GM18873 (cell line): ENCODE data around the gene UMAD1.
A peak's percentile ranks its signal among the peaks of the same experiment; 100 is the strongest.

ENCODE experiments used
- ATAC-seq: cut with Tn5 transposase; IDR thresholded peaks from one replicate; pipeline ENCODE4 v1.9.1; 2021; ENCODE audit warnings: mild to moderate bottlenecking, moderate library complexity, moderate number of reproducible peaks; ENCODE audit not compliant: unreplicated experiment, low FRiP score

Gene UMAD1

DNA sequence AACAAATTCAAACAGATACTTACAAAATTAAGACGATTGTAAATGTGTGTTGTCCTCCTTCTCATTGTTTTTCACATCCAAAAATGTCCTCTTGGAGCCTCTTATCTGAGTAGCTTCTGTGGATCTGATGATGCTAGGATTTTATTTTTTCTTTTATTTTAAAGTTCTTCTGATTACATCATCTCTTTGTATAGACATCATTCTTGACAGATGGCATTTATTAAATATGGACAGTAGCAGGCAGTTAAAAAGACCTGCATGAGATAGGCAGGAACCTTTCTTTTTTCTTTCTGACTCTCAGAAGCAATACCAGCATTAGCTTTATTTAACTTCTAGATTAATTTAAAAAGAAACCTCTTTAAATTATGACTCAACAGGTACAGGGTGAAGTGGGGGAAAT lies 77.9 kb downstream of the UMAD1 start, which contains the start of gene RPA3:
RPA3 (minus strand) TSS at position 116 of the 400 bp plus-strand sequence. CDS start 78,189 bp downstream, outside the sequence.
- no peak for ATAC-seq

DNA sequence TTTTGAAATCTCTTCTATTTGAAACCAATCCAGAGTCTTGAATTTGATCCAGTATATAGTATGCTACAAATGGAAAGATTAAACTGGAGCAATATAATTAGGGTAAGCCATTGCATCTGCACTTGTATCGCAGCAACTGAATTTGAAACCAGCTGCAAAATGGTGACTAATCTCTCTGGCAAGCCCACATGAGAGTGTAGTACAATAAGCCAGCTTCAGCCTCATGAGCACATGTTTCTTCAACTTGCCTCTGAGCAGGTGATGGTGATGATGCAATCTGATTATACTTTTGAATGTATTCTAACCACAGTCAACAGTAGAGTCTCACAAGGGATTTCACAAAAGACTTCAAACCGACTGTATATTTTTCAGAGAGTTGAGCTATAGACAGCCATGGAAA lies 78.7 kb downstream of the UMAD1 start:
- ATAC-seq = peak; percentile 94

DNA sequence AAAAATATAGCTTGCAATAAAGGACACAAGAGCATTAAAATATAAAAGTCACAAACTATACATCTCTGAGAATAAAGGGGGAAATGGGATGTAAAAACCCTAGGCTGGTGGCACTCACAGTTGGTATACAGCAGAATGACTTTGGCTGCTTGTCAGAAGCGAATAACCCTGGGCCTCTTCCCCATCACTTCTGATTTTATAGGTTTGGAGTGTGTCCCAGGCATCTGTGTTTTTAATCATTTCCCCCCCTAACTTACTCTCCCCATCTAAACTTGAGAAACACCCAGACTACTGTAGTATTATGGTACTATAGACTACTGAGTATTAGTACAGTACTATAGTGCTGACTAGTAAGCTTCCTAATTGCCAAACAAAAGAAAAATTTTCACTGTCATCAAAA lies 79.6 kb downstream of the UMAD1 start:
- ATAC-seq = no peak

DNA sequence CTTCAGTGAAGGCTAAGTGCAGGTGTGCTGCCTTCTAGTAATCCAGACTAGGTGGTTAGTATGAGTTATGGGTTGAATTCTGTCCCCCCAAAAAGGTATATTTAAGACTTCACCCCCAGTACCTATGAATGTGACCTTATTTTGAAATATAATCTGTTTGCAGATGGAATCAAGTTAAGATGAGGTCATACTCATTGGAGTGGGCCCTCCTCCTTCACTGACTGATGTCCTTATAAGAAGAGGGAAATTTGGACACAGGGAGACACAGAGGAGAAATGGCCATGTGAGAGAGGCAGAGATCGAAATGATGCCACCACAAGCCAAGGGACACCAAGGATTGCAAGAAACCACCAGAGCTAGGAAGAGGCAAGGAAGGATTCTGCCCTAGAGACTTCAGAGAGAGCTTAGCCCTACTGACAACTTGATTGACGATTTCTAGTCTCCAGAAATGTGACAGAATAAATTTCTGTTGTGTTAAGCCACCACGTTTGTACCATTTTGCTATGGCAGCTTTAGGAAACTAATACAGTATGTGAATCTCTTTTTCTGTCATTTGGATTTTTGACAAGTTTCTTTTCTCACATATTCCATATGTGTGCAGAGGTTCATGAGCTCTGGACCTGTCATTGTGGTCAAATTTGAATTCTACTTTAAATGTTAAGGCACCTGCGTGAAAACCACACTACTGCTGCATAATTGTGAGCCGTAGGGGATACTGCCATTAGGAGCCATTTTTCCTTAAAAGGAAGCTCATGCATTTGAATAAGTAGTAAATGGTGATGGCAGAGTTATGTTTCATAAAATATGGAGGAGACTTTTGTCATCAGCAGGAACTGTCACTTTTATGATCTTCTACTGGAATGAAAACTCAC lies 80.4 kb downstream of the UMAD1 start:
- ATAC-seq = no peak

DNA sequence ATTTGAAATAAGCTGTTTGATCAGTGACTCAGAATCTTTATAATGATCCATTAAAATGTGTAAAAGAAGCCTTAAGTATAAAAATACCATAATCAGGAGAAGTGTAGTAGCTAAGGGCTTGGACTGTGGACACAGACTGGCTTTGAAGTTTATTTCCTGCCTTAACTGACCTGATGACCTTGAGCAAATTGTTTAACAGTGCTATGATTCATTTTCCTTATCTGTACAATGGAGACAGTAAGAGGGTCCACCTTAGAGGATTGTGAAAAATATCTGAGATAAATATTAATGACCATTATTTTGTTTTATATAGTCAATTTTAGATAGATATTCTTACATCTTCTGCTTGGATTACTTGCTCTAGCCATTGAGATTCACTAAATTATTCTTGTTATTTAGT lies 91.2 kb downstream of the UMAD1 start:
- ATAC-seq = no peak

DNA sequence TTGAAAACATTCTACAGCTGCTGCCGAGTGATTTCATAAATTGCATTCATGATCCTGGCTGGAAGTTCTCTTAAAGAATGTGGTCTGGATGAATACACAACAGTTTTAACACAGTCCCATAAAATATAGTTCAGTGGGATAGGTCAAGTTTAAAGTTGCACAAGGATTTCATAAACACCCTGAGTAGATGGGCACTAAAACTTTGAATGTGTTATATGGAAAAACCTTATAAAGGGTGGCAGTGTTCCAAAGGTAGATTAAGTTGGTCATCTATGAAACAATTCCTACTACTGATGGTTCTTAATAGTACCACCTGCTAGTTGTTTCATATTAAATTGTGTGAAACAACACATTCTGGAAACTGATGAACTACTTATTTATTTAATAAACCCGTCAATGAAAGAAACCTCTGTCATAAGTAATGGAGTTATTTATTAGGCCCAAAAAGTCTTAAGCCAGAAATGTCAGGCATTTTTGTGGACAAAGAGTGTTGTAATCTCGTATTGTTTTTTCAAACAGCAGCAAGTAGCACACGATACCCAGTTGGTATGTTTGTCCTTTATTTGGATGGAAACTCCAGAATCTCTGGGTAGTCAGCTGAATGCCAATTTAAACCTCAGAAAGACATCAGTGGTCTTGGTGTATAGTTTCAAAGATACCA lies 92.2 kb downstream of the UMAD1 start:
- ATAC-seq = no peak

DNA sequence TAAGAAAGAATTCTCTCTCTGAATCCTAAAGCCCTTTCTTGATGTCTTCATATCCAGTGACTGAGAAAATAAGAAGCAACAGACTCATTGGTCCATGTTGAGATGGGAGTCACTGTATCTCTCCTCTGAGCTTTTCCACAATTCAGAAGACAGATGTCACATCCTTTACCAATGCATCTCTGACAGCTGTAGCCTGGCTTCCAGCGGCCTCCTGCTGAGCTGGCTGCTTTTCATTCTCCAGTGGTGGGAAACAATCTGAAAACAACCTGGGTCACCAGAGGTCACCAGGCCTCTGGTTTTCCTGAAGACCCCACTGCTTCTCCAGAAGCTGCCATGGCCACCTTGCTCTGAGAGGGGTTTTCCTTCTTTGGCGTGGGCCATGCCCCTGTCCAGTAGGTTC lies 96.1 kb downstream of the UMAD1 start:
- no peak for ATAC-seq

DNA sequence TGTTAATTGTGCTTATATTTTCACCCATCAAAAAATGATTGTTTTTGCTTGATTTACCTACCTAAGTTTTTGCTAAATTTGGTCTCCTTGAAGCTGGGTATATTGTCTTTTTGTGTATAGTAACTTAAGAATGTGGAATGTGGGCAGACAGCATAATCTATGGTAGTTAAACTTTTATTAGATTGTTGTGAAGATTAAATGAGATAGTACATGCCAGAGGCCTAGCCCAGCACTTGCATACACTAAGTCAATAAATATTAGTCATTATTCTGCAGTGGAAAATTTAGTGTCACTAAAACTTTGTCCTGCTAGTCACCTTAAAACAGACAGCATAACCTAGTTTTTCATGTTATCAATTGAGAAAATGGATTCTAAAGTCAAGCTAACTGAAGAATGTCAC lies 97.1 kb downstream of the UMAD1 start:
- no peak for ATAC-seq

DNA sequence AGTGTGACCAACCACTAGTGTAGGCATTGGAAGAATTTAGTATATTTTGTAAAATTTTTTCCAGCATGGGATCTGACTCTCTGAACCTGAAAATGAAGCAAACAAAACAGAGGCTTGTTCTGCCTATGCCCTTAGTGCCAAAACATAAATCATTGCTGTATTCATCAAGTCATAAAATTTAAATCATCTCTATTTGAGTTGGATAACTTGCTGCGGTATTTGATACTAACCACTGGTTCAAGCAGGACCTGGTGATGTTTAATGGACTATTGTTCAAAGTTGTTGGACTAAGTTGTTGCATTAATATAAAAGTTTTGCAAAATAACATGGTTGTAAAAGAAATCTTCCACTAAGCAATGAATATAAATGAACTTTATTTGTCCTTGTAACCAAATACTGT lies 97.6 kb downstream of the UMAD1 start:
- ATAC-seq = no peak

DNA sequence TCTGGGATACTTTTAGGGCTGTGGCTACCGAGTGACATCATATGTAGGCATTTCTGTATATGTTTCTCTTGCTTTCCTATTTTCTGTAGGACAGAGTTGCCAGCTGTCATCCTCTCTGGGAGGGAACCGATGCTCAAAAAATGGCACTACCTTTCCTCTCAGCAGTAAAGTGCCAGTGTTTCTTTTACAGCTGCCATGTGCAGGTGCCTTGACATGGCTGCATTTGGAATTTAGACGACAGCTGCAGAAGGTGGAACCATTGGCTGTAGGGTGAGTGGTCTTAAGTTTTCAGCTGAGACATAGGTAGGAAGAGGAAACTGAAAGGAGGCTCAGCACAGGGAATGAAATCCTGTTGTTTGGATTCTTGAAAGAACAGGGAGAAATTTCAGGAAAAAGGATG lies 98.1 kb downstream of the UMAD1 start:
- no peak for ATAC-seq

DNA sequence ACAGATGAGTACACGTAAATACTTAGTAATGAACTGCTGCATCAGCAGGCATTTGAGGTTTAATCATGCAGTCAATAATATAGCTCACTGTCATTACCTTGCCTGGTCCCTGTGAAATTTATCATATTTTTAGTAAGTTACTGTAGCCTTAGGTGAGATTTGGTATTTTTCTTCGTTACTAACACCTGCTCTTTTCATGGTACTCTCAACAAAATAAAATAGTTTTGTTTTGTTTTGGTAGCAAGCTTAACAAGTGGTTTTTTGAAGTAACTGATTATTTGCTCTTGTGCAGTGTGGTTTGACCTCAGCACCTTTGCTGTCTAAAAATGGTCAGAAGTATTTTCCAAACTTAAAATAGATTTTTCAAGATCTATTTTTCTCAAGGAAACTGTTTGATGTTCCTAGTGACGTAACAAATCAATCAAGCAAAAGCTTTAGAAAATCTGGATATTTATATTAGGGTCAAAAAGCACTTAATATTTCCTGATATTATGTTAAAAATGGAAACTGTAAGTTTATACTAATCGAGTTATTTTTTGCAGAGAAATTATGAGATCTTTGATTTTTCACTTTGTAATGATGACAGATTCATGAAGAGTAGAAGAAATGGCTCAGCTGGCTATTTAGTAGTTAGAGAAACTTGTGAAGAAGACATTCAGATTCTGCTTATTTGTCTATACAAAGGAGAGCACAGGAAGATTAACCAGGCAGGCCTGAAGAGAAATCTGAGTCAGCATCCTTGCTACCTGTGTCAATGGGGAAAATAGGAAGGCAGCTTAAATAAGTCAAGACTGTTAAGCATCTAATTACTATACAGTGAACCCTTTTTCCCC lies 98.9 kb downstream of the UMAD1 start:
- no peak for ATAC-seq

DNA sequence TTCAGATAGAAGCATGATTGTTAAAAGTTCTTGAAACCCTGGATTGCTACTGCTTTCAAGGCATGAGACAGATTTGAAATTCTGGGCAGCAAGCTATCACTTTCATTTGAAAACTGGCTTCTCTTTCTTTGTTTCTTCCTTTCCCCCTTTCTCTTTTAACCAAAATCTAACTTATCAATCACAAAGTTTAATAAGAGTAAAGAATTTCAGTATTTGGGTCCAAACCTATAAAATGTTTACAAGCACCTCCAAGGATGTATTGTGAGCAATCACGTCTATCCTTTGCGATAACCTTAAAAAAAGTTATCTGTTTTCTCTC lies 99.4 kb downstream of the UMAD1 start:
- no peak for ATAC-seq

DNA sequence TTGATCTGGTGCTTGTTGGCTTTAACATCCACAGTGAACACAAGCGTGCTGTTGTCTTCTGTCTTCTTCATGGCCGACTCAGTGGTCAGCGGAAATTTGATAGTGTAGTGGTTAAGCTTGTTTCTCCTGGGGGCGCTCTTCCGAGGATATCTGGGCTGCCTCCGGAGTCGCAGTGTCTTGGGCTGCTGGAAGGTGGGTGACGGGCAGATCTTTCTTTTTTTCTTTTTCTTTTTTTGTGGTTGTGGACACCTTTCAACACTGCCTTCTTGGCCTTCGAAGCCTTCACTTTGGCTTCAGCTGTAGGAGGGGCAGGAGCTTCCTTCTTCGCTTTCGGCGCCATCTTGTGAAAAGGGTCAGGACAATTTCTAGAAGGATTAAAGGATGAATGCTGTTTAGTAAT lies 101.7 kb downstream of the UMAD1 start:
- ATAC-seq = no peak

DNA sequence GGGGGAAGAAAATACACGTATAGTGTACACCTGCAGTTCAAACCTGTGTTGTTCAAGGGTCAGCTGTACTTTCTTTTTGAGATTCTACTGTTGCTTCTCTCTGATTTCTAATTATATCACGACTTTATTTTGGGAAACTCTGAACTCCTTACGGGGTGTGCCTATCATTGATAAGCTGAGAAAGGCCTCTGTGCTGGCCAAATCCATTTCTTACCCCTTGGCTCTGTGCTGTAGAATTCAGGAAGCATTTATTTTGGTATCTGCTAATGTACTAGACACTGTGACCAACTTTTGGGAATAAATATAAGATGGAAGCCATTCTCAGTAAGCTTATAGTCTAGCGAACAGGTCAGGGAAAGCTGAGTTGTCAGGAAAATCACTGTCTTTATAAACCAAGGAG lies 104.7 kb downstream of the UMAD1 start:
- ATAC-seq = no peak

DNA sequence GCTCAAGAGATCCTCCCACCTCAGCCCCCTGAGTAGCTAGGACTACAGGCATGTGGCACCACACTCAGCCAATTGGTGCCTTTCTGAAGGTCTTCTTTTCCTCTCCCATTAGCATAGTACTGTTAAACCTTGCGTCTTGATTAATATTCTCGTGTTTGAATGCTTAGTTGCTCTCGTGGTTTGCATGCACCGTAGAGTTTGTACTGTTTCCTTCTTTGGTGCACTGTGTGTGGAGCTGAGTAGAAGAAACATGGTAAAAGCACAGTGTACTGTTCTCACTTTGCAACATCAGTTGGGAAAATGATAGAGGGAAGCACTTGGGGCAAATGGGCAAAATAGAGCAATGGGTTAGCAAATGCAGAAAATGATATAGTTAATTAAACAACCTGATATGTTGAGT lies 105.4 kb downstream of the UMAD1 start:
- no peak for ATAC-seq

DNA sequence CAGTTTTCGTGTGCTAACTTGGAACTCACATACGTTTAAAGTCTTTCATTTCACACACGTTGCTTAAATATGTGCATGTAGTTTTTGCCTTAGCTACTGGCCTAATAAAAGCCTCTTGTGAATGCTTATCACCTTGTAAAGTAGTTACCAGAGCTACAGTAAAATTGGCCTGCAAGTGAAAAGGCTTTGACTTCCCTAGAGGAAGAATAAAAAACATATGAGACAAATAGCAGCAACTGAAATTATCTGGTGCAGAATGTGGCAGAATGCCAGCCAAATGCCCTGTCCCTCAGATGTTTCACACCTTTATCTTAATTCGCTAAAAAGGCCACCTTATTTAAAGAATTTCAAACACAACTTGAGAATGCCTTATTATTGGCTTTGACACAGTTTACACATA lies 105.9 kb downstream of the UMAD1 start:
- no peak for ATAC-seq

DNA sequence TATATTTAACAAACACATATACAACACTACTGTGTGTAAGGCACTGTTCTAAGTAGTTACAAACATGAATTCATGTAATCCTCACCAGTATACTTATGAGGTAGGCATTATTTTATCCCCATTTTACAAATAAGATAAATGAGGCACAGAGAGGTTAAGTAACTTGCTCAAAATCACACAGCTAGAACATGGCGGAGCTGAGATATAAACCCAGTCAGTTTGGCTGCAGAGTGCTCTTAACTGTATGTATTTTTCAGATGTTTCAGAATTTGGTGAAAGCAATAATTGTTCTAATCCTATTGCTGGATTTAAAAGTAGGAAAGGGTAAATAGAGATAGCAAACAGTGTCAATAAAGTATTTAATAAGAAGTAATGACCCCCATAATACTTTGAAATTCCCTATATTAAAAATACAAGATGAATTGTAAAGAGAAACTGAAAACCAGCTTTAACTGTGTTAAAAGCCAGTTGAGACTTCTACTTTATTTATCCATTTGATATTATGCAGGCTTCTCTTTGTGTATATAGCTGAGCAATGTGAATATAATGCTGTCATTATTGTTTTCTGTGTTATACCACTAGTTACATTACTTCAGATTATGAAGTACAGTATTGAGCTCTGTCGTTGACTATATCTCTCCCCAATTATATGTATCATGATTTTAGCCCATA lies 110.2 kb downstream of the UMAD1 start:
- no peak for ATAC-seq

DNA sequence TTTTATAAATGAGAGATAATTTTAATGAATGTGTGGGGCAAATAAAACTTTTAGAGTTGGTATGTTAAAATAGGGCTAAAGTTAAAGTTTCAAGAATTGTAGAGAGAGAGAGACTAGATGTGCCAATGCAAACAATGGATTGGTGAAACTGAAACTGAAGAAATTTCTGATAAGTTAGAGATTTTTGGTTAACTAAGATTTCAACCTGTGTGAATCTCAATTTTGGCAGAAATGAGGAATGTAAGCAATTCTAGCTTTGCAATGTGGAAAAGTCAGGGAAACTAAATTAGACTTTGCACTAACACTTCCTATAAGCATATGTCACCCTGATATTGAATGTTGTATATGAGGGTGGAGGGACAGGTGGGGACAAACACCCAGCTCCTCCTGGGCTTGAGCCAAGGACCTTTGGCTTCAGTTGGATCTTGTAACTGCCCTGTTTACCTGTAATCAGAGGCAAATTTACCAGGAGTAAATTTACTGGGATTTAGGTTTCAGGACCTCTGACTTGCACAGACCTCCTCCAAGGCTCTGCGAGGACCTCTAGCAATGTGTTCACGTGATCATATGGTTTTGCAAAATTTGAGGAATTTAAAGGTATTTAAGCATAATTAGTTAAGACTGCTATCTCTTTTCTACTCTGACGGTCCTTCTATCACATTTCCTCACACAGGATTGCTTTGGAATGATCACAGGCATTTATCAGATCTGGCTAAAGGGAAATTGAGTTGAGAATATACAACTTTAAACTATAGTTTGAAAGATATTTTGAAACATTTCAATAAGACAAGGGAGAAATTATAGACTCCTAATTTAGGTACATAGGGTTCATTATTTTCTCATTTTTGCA lies 110.9 kb downstream of the UMAD1 start:
- ATAC-seq = no peak

DNA sequence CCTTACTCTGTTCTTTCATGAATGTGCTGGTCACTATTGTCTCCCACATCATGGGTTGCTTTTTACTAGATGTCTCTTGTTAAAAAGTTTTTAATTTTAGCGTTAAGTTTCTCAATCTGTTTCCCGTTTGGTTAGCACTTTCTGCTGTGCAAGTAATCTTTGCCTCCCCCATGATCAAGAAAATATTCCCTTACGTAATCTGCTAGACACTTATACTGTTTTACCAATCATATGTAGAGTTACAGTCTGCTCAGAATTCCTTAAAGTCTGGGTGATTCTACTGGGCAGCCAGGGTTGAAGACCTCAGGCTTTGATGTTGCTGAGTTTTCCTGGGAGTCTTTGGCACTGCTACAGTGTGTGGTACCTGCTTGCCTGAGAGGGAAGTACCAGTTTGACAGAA lies 116.0 kb downstream of the UMAD1 start:
- no peak for ATAC-seq

DNA sequence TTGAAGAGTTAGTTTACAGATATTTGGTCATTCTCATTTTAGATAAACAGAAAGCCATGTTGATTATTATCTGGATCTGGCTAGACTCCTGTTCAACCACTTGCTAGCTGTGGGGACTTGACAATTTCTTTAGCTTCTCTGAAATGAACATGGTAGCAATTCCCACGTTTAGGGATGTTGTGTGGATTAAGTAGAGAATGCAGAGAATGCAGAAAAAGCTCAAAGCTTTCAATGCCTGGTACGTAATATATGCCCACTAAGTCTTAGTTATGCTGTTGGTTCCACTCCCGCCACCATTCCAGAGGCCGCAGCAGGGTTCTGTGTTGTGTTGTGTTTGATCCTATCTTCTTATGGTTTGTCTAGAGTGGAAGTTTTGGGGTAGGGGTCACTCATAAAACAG lies 117.0 kb downstream of the UMAD1 start:
- no peak for ATAC-seq
